Mesenchymal stem cell (in vitro differentiated cells and primary cell): ENCODE measurements around the gene KRT4.

Experiments
- DNase-seq: peaks from one replicate; pipeline ENCODE4 v3.0.0-alpha.2; 2013
- H2AFZ ChIP-seq: one replicate; pipeline ENCODE4 v1.6.1; 2013; ENCODE audit warnings: low read depth, mild to moderate bottlenecking, control low read depth, inconsistent platforms, low read length, moderate library complexity
- H2AK5ac ChIP-seq: 2 replicates; pipeline ENCODE4 v1.6.1; 2013; ENCODE audit warnings: low read length, moderate library complexity, mild to moderate bottlenecking, inconsistent platforms; ENCODE audit not compliant: severe bottlenecking
- H2BK120ac ChIP-seq: one replicate; pipeline ENCODE4 v1.6.1; 2013; ENCODE audit warnings: low read depth, mild to moderate bottlenecking, inconsistent platforms, low read length, moderate library complexity
- H2BK12ac ChIP-seq, 2 experiments: one replicate each; pipeline ENCODE4 v1.6.1; 2013; ENCODE audit warnings: inconsistent platforms in 2 of 2, low read length in 2 of 2, mild to moderate bottlenecking in 2 of 2, moderate library complexity in 2 of 2, control low read depth in 1 of 2
- H2BK15ac ChIP-seq: one replicate; pipeline ENCODE4 v1.6.1; 2013; ENCODE audit warnings: mild to moderate bottlenecking, low read depth, inconsistent platforms; ENCODE audit not compliant: poor library complexity, severe bottlenecking
- H2BK5ac ChIP-seq: 2 replicates; pipeline ENCODE4 v1.6.1; 2013; ENCODE audit warnings: low read depth, mild to moderate bottlenecking, low read length, control low read depth, inconsistent platforms; ENCODE audit not compliant: poor library complexity, severe bottlenecking
- H3K14ac ChIP-seq, 2 experiments: one replicate each; pipeline ENCODE4 v1.6.1; 2013; ENCODE audit warnings: inconsistent platforms in 2 of 2, low read length in 2 of 2, control low read depth in 1 of 2, mild to moderate bottlenecking in 1 of 2, moderate library complexity in 1 of 2
- H3K18ac ChIP-seq, 2 experiments: one replicate each; pipeline ENCODE4 v1.6.1; 2013; ENCODE audit warnings: inconsistent platforms in 2 of 2, low read length in 2 of 2, control low read depth in 1 of 2, low read depth in 1 of 2, mild to moderate bottlenecking in 1 of 2
- H3K23ac ChIP-seq, 2 experiments: one replicate each; pipeline ENCODE4 v1.6.1; 2013; ENCODE audit warnings: inconsistent platforms in 2 of 2, low read length in 2 of 2, mild to moderate bottlenecking in 2 of 2, moderate library complexity in 2 of 2, control low read depth in 1 of 2
- H3K27ac ChIP-seq: 2 replicates; pipeline ENCODE4 v1.5.1; 2013; ENCODE audit warnings: mild to moderate bottlenecking, moderate library complexity, low read length, control low read depth, inconsistent platforms; ENCODE audit not compliant: poor library complexity, severe bottlenecking
- H3K27me3 ChIP-seq, 2 experiments: 2 replicates each; pipeline versions ENCODE4 v1.6.1 to v1.7.0; 2013; ENCODE audit warnings: low read length in 2 of 2, mild to moderate bottlenecking in 2 of 2, moderate library complexity in 2 of 2, control low read depth in 1 of 2, inconsistent platforms in 1 of 2; ENCODE audit not compliant: control insufficient read depth in 1 of 2, insufficient read depth in 1 of 2
- H3K36me3 ChIP-seq, 2 experiments: 2 replicates each; pipeline versions ENCODE4 v1.6.1 to v1.7.0; 2013; ENCODE audit warnings: low read length in 2 of 2, control low read depth in 1 of 2, inconsistent platforms in 1 of 2, low read depth in 1 of 2, mild to moderate bottlenecking in 1 of 2; ENCODE audit not compliant: insufficient read depth in 2 of 2, control insufficient read depth in 1 of 2
- H3K4ac ChIP-seq, 2 experiments: one replicate each; pipeline ENCODE4 v1.6.1; 2013; ENCODE audit warnings: inconsistent platforms in 2 of 2, low read length in 2 of 2, mild to moderate bottlenecking in 2 of 2, moderate library complexity in 2 of 2, control low read depth in 1 of 2, low read depth in 1 of 2
- H3K4me1 ChIP-seq: 2 replicates; pipeline ENCODE4 v1.6.1; 2013; ENCODE audit warnings: low read depth, low read length, control low read depth; ENCODE audit not compliant: control insufficient read depth, insufficient read depth
- H3K4me2 ChIP-seq: 2 replicates; pipeline ENCODE4 v1.6.1; 2013; ENCODE audit warnings: low read length, mild to moderate bottlenecking, inconsistent platforms; ENCODE audit not compliant: poor library complexity, severe bottlenecking
- H3K4me3 ChIP-seq, 2 experiments: 2 replicates each; pipeline versions ENCODE4 v1.5.1 to v1.7.0; 2013; ENCODE audit warnings: low read length in 2 of 2, mild to moderate bottlenecking in 2 of 2, control low read depth in 1 of 2, low read depth in 1 of 2; ENCODE audit not compliant: insufficient read depth in 1 of 2
- H3K79me1 ChIP-seq: replicated peaks from 2 replicates; pipeline ENCODE4 v1.6.1; 2013; ENCODE audit warnings: mild to moderate bottlenecking, control low read depth, low read length, inconsistent platforms; ENCODE audit not compliant: poor library complexity, severe bottlenecking
- H3K9ac ChIP-seq: 2 replicates; pipeline ENCODE4 v1.7.0; 2013; ENCODE audit warnings: mild to moderate bottlenecking, low read length, moderate library complexity
- H3K9me3 ChIP-seq: 2 replicates; pipeline ENCODE4 v1.7.0; 2013; ENCODE audit warnings: mild to moderate bottlenecking, low read length; ENCODE audit not compliant: control insufficient read depth
- H4K8ac ChIP-seq: one replicate; pipeline ENCODE4 v1.6.1; 2013; ENCODE audit warnings: inconsistent platforms, mild to moderate bottlenecking, low read length, moderate library complexity
- H4K91ac ChIP-seq: one replicate; pipeline ENCODE4 v1.6.1; 2013; ENCODE audit warnings: mild to moderate bottlenecking, low read length, inconsistent platforms
- WGBS: methylation state at CpG from one replicate; pipeline ENCODE4 v1.1.7; 2013; ENCODE audit warnings: mixed read lengths; 5-methylcytosine and 5-hydroxymethylcytosine counted together

Gene KRT4

DNA sequence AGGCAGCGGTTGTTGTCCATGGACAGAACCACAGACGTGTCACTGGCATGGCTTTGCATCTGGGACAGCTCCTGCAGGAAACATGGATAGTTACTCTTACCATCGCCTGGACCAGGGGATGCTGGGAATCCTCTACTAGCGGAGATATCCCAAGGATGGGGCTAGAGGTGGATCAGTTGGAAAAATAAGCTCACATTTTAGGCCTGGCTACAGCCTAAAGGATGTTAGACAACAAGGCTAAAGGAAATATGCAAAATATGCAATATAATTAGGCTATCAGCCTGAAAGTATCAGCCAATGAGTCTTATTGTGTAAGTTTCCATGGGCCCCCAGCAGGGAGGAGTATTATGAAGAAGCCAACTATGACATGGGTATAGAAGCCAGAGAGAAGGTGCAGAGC lies 41.7 kb downstream of the KRT4 start:
- Histone ChIP-seq H4K8ac (no peak overlapping the region), H2AFZ (no peak overlapping the region), H3K4ac (no peak overlapping the region), H2AK5ac (no peak overlapping the region), H3K4me3 (no peak overlapping the region), H3K18ac (no peak overlapping the region), H3K9me3 (no peaks in the 10 kb centered on the region), H3K36me3 (no peaks in the 10 kb centered on the region), H3K4me1 (no peaks in the 10 kb centered on the region), H3K27me3 (peaks cover 55 to 89% of the 10 kb centered on the region in 2 experiments), H2BK15ac (no peak overlapping the region), H3K79me1 (no peaks in the 10 kb centered on the region), H2BK5ac (no peak overlapping the region), H3K9ac (no peak overlapping the region), H3K14ac (no peak overlapping the region), H2BK12ac (no peak overlapping the region), H3K23ac (no peak overlapping the region), H3K27ac (no peak overlapping the region), H4K91ac (no peak overlapping the region), H3K4me2 (no peak overlapping the region), H2BK120ac (no peak overlapping the region)
- 78% methylated on average over 4 of the region's 4 CpGs for WGBS
- DNase-seq = no peak

- Histone ChIP-seq H3K36me3 (no peaks in the 10 kb centered on the region), H3K4me1 (no peaks in the 10 kb centered on the region), H3K23ac (no peak overlapping the region), H4K91ac (no peak overlapping the region), H3K27ac (no peak overlapping the region), H2BK12ac (no peak overlapping the region), H3K14ac (no peak overlapping the region), H3K4me2 (no peak overlapping the region), H2BK120ac (no peak overlapping the region), H3K79me1 (no peaks in the 10 kb centered on the region), H3K9ac (no peak overlapping the region), H2AFZ (no peak overlapping the region), H2AK5ac (no peak overlapping the region), H3K4me3 (no peak overlapping the region), H2BK15ac (no peak overlapping the region), H3K9me3 (no peaks in the 10 kb centered on the region), H3K27me3 (peaks cover 59 to 92% of the 10 kb centered on the region in 2 experiments), H4K8ac (no peak overlapping the region), H2BK5ac (no peak overlapping the region), H3K18ac (no peak overlapping the region), H3K4ac (no peak overlapping the region)
- 78% methylated on average over 4 of the region's 4 CpGs for WGBS
- no peak for DNase-seq
These were observed 42.4 kb downstream of the KRT4 start for GRCh38 chr12:52771505-52771904.

DNA sequence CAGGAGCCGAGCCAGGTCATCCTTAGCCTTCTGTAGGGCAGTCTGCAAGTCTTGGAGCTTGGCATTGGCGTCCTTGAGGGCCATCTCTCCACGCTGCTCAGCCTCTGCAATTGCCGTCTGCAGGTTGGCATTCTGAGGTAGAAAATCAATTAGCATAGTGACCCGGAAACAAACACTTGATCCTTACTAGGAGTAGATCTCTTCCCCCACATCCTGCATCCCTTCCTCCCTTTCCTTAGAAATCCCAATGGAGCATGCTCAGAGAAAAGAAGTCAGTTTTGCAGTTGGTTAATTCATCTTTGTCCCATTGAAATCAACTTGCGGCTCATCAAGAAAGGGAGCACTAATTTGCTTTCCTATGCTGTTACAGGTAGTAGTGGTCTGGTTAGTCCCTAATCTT lies 42.8 kb downstream of the KRT4 start:
- 68% methylated on average over 5 of the region's 6 CpGs for WGBS
- Histone ChIP-seq H3K9me3 (no peaks in the 10 kb centered on the region), H3K4me2 (no peak overlapping the region), H2BK12ac (no peak overlapping the region), H3K4ac (no peak overlapping the region), H3K27me3 (peaks cover 60 to 92% of the 10 kb centered on the region in 2 experiments), H2AFZ (no peak overlapping the region), H3K79me1 (no peaks in the 10 kb centered on the region), H3K18ac (no peak overlapping the region), H2BK5ac (no peak overlapping the region), H2BK120ac (no peak overlapping the region), H2BK15ac (no peak overlapping the region), H3K4me1 (no peaks in the 10 kb centered on the region), H4K8ac (no peak overlapping the region), H3K27ac (no peak overlapping the region), H3K4me3 (no peak overlapping the region), H3K14ac (no peak overlapping the region), H3K36me3 (no peaks in the 10 kb centered on the region), H4K91ac (no peak overlapping the region), H3K9ac (no peak overlapping the region), H2AK5ac (no peak overlapping the region), H3K23ac (no peak overlapping the region)
- DNase-seq = no peak

DNA sequence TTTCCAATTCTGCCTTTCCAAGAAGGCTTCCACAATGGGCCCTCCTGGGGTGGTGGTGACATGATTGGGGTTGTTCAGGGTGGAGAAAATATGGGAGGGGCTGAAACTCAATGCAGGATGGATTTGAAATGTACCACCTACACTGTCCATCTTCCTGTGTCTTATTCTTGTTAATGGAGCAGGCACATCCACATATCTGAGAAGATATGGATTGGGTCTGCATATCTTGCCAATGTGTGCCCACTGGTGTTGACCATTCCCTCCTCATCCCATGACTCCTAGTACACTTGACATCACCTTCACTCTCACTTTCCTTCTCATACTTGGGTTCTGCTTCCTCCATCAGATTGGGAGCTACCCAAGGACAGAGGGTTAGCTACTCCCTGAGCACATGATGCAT lies 44.0 kb downstream of the KRT4 start:
- H4K91ac ChIP-seq = no peak overlapping the region
- no peak overlapping the region for H3K27ac ChIP-seq
- no peak overlapping the region for H3K14ac ChIP-seq
- DNase-seq = no peak
- H3K4me1 ChIP-seq = no peaks in the 10 kb centered on the region
- H3K27me3 ChIP-seq = peaks cover 57 to 91% of the 10 kb centered on the region in 2 experiments
- H3K79me1 ChIP-seq = no peaks in the 10 kb centered on the region
- H2BK5ac ChIP-seq = no peak overlapping the region
- H2BK15ac ChIP-seq = no peak overlapping the region
- no peak overlapping the region for H2AK5ac ChIP-seq
- no peak overlapping the region for H2BK12ac ChIP-seq
- H3K9me3 ChIP-seq = no peaks in the 10 kb centered on the region
- no peak overlapping the region for H4K8ac ChIP-seq
- H3K23ac ChIP-seq = no peak overlapping the region
- H3K4ac ChIP-seq = no peak overlapping the region
- H3K4me2 ChIP-seq = no peak overlapping the region
- H3K4me3 ChIP-seq = no peak overlapping the region
- H3K9ac ChIP-seq = no peak overlapping the region
- H3K36me3 ChIP-seq = no peaks in the 10 kb centered on the region
- no peak overlapping the region for H3K18ac ChIP-seq
- H2AFZ ChIP-seq = no peak overlapping the region
- no peak overlapping the region for H2BK120ac ChIP-seq
